Neural cell (in vitro differentiated cells): Measurements from ENCODE around the gene SIN3A. TPM values are rescaled to one million over a fixed set of nuclear protein-coding genes. Genes with fewer than 3 reads are reported as not detected.

Experiments
- H2AFZ ChIP-seq: fragments of 200-600, 300-800 bp; sonication (generic), shearing (Covaris generic); 2 replicates; pipeline ENCODE4 v1.6.0; 2014; ENCODE audit warnings: low read depth, mild to moderate bottlenecking, antibody characterized with exemption, low read length, moderate library complexity
- H3F3A ChIP-seq: fragments of 200-600 bp; shearing (Covaris generic); 2 replicates; pipeline ENCODE4 v1.6.1; 2016; ENCODE audit warnings: mild to moderate bottlenecking, moderate library complexity, mixed read lengths, antibody characterized with exemption, low read length; ENCODE audit not compliant: insufficient read depth, poor library complexity, severe bottlenecking
- H3K27ac ChIP-seq: fragments of 200-600, 300-800 bp; sonication (generic), shearing (Covaris generic); 2 replicates; pipeline ENCODE4 v1.5.1; 2014; ENCODE audit warnings: mild to moderate bottlenecking, low read length, moderate library complexity
- H3K27me3 ChIP-seq: fragments of 300-800, 200-600 bp; sonication (generic), shearing (Covaris generic); 2 replicates; pipeline ENCODE4 v1.6.0; 2014; ENCODE audit warnings: mild to moderate bottlenecking, low read depth, low read length, moderate library complexity; ENCODE audit not compliant: insufficient read depth
- H3K36me3 ChIP-seq: fragments of 300-800, 200-600 bp; sonication (generic), shearing (Covaris generic); 2 replicates; pipeline ENCODE4 v1.5.1; 2014; ENCODE audit warnings: mild to moderate bottlenecking, antibody characterized with exemption, low read length, moderate library complexity; ENCODE audit not compliant: insufficient read depth
- H3K4me2 ChIP-seq: fragments of 300-800, 200-600 bp; sonication (generic), shearing (Covaris generic); 2 replicates; pipeline ENCODE4 v1.6.0; 2014; ENCODE audit warnings: mild to moderate bottlenecking, low read length
- H3K4me3 ChIP-seq: fragments of 300-800, 200-600 bp; sonication (generic), shearing (Covaris generic); 2 replicates; pipeline ENCODE4 v1.5.1; 2014; ENCODE audit warnings: mild to moderate bottlenecking, low read length, moderate library complexity
- H3K79me2 ChIP-seq: fragments of 200-600 bp; shearing (Covaris generic); replicated peaks from 2 replicates; pipeline ENCODE4 v1.6.0; 2014; ENCODE audit warnings: mild to moderate bottlenecking, low read length, moderate library complexity; ENCODE audit not compliant: insufficient read depth
- H3K9ac ChIP-seq: fragments of 300-800, 200-600 bp; sonication (generic), shearing (Covaris generic); 2 replicates; pipeline ENCODE4 v1.6.1; 2016; ENCODE audit warnings: mild to moderate bottlenecking, low read length, mixed read lengths
- H3K9me2 ChIP-seq: fragments of 200-600 bp; shearing (Covaris generic); 2 replicates; pipeline ENCODE4 v1.6.1; 2016; ENCODE audit warnings: mild to moderate bottlenecking, low read length, mixed read lengths; ENCODE audit not compliant: insufficient read depth
- H3K9me3 ChIP-seq: fragments of 200-600, 300-800 bp; sonication (generic), shearing (Covaris generic); 2 replicates; pipeline ENCODE4 v1.6.1; 2016; ENCODE audit warnings: mild to moderate bottlenecking, mixed run types, low read length, moderate library complexity, mixed read lengths
- H4K20me1 ChIP-seq: fragments of 200-600 bp; shearing (Covaris generic); 2 replicates; pipeline ENCODE4 v1.6.1; 2016; ENCODE audit warnings: mild to moderate bottlenecking, mixed run types; ENCODE audit not compliant: insufficient read depth
- EP300 ChIP-seq: fragments of 450-650 bp; conservative IDR thresholded peaks from 2 replicates; pipeline ENCODE4 v1.6.1; 2014; ENCODE audit warnings: antibody characterized with exemption, mild to moderate bottlenecking, moderate library complexity; ENCODE audit not compliant: poor library complexity, severe bottlenecking
- EZH2 ChIP-seq: fragments of 200-600, 300-800 bp; shearing (Covaris generic), sonication (generic); IDR thresholded peaks from 2 replicates; pipeline ENCODE4 v1.6.1; 2014; ENCODE audit warnings: antibody characterized with exemption, low read length, borderline replicate concordance, mild to moderate bottlenecking; ENCODE audit not compliant: insufficient read depth, poor library complexity, severe bottlenecking
- MXI1 ChIP-seq: fragments of 450-650 bp; conservative IDR thresholded peaks from 2 replicates; pipeline ENCODE4 v1.6.1; 2014; ENCODE audit warnings: antibody characterized with exemption, mild to moderate bottlenecking; ENCODE audit not compliant: poor library complexity, severe bottlenecking
- POLR2AphosphoS5 ChIP-seq: IDR thresholded peaks from 2 replicates; pipeline ENCODE4 v1.6.1; 2012
- RAD21 ChIP-seq: fragments of 450-650 bp; conservative IDR thresholded peaks from 2 replicates; pipeline ENCODE4 v1.6.1; 2014; ENCODE audit warnings: antibody characterized with exemption, mild to moderate bottlenecking, moderate library complexity
- SMC3 ChIP-seq: fragments of 450-650 bp; conservative IDR thresholded peaks from 2 replicates; pipeline ENCODE4 v1.6.1; 2014; ENCODE audit warnings: antibody characterized with exemption, mild to moderate bottlenecking, moderate library complexity; ENCODE audit not compliant: poor library complexity
- TAF1 ChIP-seq: IDR thresholded peaks from 2 replicates; pipeline ENCODE4 v1.6.1; 2012; ENCODE audit warnings: low read depth
- polyA plus RNA-seq: library from polyadenylated mRNA; depleted of rRNA; stranded (reverse); fragments of >200 nt; gene quantifications from 2 replicates; pipeline ENCODE4 v1.2.3, GENCODE V29; 2014
- TF ChIP-seq, protein P1 (sequence below): fragments of 450-650 bp; IDR thresholded peaks from 2 replicates; pipeline ENCODE4 v1.5.1; 2014; ENCODE audit warnings: antibody characterized with exemption, mild to moderate bottlenecking, moderate library complexity; ENCODE audit not compliant: poor library complexity, severe bottlenecking
- TF ChIP-seq, protein P2 (sequence below): IDR thresholded peaks from 2 replicates; pipeline ENCODE4 v1.6.1; 2012; ENCODE audit warnings: borderline replicate concordance

SIN3A gene
- polyA plus RNA-seq, 1 donor from 2014 or later = 13.7 TPM

DNA sequence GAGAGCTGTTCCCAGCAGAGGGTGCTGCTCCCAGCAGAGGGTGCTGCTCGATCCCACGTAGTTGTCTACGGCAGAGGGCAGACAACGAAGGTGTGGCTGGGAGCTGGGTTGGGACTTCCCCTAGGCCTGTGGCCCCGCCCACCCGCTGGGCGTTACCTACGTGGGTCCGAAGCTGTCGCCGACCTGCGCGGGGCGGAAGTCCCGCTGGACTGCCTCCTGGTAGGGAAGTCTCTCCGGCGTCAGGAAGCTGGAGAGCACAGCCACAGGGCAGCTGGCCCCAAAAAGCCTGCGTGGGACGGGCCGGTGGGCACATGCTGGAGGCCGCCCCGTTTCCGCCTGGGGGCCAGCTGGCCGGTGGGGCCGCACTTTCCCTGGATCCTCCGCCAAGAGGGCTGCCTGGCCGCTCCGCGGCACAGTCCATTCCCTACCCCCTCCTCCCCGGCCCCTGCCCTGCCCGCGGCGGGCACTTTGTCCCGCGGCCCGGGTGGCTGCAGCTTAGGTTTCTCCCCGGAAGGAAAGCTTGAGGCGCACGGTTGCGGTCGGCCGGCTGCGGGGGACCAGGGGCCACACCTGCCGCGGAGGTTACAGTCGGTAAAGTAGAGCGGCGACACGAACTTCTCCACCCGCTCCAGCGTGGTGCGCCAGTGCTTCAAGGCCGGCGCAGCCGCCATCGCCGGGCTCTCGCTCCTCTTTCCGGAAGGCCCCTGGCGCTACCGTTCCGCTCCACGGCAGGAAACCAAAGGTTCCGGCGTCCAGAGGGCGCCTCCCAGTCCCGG is 83.4 kb downstream of the SIN3A start, which contains the start of gene MAN2C1:
Gene MAN2C1, minus strand, starts transcription at position 695 of the 776 bp plus-strand sequence. Its CDS starts 24 bp downstream, at position 671.
- H3K9me2 ChIP-seq = no peaks in the 10 kb centered on the region
- H3K27ac ChIP-seq = peak within 1 kb of the TSS; percentile 58
- H2AFZ ChIP-seq = peak within 1 kb of the TSS; percentile 91
- H3K79me2 ChIP-seq = no peaks in the 10 kb centered on the region
- no peaks in the 10 kb centered on the region for H4K20me1 ChIP-seq
- peak within 1 kb of the TSS; percentile 82 for H3K4me2 ChIP-seq
- no peaks in the 10 kb centered on the region for H3K27me3 ChIP-seq
- no peaks in the 10 kb centered on the region for H3K36me3 ChIP-seq
- H3K9me3 ChIP-seq = no peaks in the 10 kb centered on the region
- peak within 1 kb of the TSS; percentile 97 for H3K4me3 ChIP-seq
- H3K9ac ChIP-seq = peak within 1 kb of the TSS; percentile 74
- no peaks in the 10 kb centered on the region for H3F3A ChIP-seq
- TF ChIP-seq, protein P1, sequence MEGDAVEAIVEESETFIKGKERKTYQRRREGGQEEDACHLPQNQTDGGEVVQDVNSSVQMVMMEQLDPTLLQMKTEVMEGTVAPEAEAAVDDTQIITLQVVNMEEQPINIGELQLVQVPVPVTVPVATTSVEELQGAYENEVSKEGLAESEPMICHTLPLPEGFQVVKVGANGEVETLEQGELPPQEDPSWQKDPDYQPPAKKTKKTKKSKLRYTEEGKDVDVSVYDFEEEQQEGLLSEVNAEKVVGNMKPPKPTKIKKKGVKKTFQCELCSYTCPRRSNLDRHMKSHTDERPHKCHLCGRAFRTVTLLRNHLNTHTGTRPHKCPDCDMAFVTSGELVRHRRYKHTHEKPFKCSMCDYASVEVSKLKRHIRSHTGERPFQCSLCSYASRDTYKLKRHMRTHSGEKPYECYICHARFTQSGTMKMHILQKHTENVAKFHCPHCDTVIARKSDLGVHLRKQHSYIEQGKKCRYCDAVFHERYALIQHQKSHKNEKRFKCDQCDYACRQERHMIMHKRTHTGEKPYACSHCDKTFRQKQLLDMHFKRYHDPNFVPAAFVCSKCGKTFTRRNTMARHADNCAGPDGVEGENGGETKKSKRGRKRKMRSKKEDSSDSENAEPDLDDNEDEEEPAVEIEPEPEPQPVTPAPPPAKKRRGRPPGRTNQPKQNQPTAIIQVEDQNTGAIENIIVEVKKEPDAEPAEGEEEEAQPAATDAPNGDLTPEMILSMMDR = peak; percentile 88
- TF ChIP-seq EP300 (no peak), TAF1 (peak; percentile 72), MXI1 (peak; percentile 85), POLR2AphosphoS5 (peak; percentile 59), SMC3 (peak; percentile 90), RAD21 (peak; percentile 74), EZH2 (no peak)
- TF ChIP-seq, protein P2, sequence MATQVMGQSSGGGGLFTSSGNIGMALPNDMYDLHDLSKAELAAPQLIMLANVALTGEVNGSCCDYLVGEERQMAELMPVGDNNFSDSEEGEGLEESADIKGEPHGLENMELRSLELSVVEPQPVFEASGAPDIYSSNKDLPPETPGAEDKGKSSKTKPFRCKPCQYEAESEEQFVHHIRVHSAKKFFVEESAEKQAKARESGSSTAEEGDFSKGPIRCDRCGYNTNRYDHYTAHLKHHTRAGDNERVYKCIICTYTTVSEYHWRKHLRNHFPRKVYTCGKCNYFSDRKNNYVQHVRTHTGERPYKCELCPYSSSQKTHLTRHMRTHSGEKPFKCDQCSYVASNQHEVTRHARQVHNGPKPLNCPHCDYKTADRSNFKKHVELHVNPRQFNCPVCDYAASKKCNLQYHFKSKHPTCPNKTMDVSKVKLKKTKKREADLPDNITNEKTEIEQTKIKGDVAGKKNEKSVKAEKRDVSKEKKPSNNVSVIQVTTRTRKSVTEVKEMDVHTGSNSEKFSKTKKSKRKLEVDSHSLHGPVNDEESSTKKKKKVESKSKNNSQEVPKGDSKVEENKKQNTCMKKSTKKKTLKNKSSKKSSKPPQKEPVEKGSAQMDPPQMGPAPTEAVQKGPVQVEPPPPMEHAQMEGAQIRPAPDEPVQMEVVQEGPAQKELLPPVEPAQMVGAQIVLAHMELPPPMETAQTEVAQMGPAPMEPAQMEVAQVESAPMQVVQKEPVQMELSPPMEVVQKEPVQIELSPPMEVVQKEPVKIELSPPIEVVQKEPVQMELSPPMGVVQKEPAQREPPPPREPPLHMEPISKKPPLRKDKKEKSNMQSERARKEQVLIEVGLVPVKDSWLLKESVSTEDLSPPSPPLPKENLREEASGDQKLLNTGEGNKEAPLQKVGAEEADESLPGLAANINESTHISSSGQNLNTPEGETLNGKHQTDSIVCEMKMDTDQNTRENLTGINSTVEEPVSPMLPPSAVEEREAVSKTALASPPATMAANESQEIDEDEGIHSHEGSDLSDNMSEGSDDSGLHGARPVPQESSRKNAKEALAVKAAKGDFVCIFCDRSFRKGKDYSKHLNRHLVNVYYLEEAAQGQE = peak; percentile 24

DNA sequence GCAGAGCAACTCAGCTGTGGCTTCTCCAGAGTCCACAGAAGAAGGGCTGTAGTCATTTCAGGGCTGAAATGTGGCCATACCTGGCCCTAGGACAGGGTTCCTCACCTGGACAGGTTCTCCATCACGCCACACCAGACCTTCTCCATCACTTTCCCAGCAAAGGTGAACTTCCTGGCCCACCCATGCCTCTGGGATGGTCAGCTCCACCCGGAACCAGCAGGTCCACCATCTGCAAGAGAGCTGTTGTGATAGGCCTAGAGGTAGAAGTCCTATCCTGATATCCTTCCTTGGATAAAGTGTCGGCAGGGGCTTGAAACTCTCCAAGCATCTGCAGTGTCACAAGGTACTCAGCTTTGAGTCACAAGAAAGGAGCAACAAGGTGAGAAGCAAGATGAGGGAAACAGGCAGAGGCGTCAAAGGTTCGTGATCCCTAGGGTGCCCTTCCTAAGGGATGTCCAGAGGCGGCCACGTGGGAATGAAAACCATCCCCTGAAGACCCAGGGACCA is 84.0 kb downstream of the SIN3A start:
- H3K79me2 ChIP-seq = no peaks in the 10 kb centered on the region
- H3F3A ChIP-seq = no peaks in the 10 kb centered on the region
- H3K9me3 ChIP-seq = no peaks in the 10 kb centered on the region
- H3K4me3 ChIP-seq = peak overlapping the region; percentile 97
- no peaks in the 10 kb centered on the region for H3K27me3 ChIP-seq
- no peak overlapping the region for H2AFZ ChIP-seq
- H4K20me1 ChIP-seq = no peaks in the 10 kb centered on the region
- TF ChIP-seq SMC3 = no peak
- H3K9ac ChIP-seq = peak overlapping the region; percentile 74
- H3K4me2 ChIP-seq = peak overlapping the region; percentile 22
- H3K27ac ChIP-seq = no peak overlapping the region
- no peaks in the 10 kb centered on the region for H3K36me3 ChIP-seq
- no peaks in the 10 kb centered on the region for H3K9me2 ChIP-seq
